Bronchus fibroblast of lung (primary cell): ENCODE results near the gene SMARCAL1. TPM values are rescaled to one million over a fixed set of nuclear protein-coding genes. Genes with fewer than 3 reads are reported as not detected.

Experiments
- total RNA-seq: library from RNA; depleted of rRNA; stranded (reverse); fragments of >200 nt; gene quantifications from 2 replicates; pipeline ENCODE4 v1.2.3, GENCODE V29; 2015

Gene SMARCAL1
- 14.0 and 16.1 TPM in 2 replicates for total RNA-seq

GRCh38 chr2:216412022-216412999, at the start of gene SMARCAL1:
TSS of gene SMARCAL1 (plus strand) at chr2:216412484. CDS start at chr2:216414705, 2,221 bp downstream.

GRCh38 chr2:216371721-216372702, 40.3 kb upstream of the SMARCAL1 start, which contains the start of gene MARCHF4:
TSS of gene MARCHF4 (minus strand) at chr2:216372483. CDS start at chr2:216370260, 2,223 bp downstream.

GRCh38 chr2:216498379-216499352, 86.4 kb downstream of the SMARCAL1 start, which contains the start of gene RPL37A:
TSS of gene RPL37A (plus strand) at chr2:216498844. CDS start at chr2:216498875, 31 bp downstream.

Other genes starting within 250 kb of the SMARCAL1 start
- gene MARCHF4, start 40.0 kb upstream of the SMARCAL1 start, total RNA-seq = 0.67 and 1.2 TPM in 2 replicates
- 1,246 and 1,311 TPM in 2 replicates for gene RPL37A, start 86.4 kb downstream of the SMARCAL1 start, total RNA-seq
- gene IGFBP2, start 220.9 kb downstream of the SMARCAL1 start, total RNA-seq = 38.7 and 41.2 TPM in 2 replicates